Measurements from ENCODE around the gene IL37.

- TF ChIP-seq CTCF (IDR thresholded peaks at IDR 0.05) (no peak), EZH2 (IDR thresholded peaks at IDR 0.05; ENCODE audit: borderline replicate concordance, insufficient read depth, low read depth, low read length, poor library complexity, severe bottlenecking) (no peak)
These were observed 8.1 kb downstream of the IL37 start for GRCh38 chr2:112919086-112919485.
